HepG2 (cell line): ENCODE data around the gene CBX2. TPM values are rescaled to one million over a fixed set of nuclear protein-coding genes. Genes with fewer than 3 reads are reported as not detected.
A peak's percentile ranks its signal among the peaks of the same experiment; 100 is the strongest.

ENCODE experiments used
- ATAC-seq: fragments of 200-7000 bp; cut with Tn5 transposase; 3 replicates; pipeline ENCODE4 v1.9.1; 2020; ENCODE audit warnings: mild to moderate bottlenecking, moderate library complexity
- BruUV-seq: library from RNA; stranded (reverse); fragments of 400-500 nt; replicated peaks from 2 replicates; lab custom pipeline; 2021; lab: Mats Ljungman, UMichigan
- CTCF ChIA-PET: fragments of 300-600 bp; formaldehyde crosslinking; extraction: SDS; loops from one replicate; lab custom pipeline; 2021; ENCODE audit warnings: low total read pairs, inconsistent platforms, low intra/inter-chr PET ratio; lab: Yijun Ruan, JAX
- POLR2A ChIA-PET: fragments of 350-600 bp; sonication (Branson Sonifier 250); formaldehyde crosslinking; loops from one replicate; lab custom pipeline; 2020; ENCODE audit warnings: antibody characterized with exemption, inconsistent platforms; lab: Yijun Ruan, JAX
- DNase-seq: peaks from one replicate; pipeline ENCODE4 v3.0.0-alpha.2; 2015; ENCODE audit warnings: low spot score
- FAIRE-seq: peaks from 3 replicates; lab custom pipeline; 2011; peaks lifted over from hg19 to GRCh38; lab: Jason Lieb, UNC
- H2AFZ ChIP-seq: one replicate; pipeline ENCODE4 v1.6.1; 2011; ENCODE audit warnings: low read length, inconsistent platforms
- H3K27ac ChIP-seq: fragments of 300-600 bp; 3 replicates; pipeline ENCODE4 v1.8.0; 2011; ENCODE audit warnings: mixed run types, mild to moderate bottlenecking, mixed read lengths, low read length, inconsistent platforms; ENCODE audit not compliant: insufficient read depth; ENCODE audit errors: extremely low read length
- H3K27me3 ChIP-seq, 2 experiments: fragments of 200-600 bp in 1 of 2; 2 replicates in 1 of 2; 3 replicates in 1 of 2; pipeline versions ENCODE4 v1.6.0 to v1.8.0; 2011; ENCODE audit warnings: low read length in 2 of 2, mild to moderate bottlenecking in 2 of 2, moderate library complexity in 2 of 2, inconsistent platforms in 1 of 2; ENCODE audit not compliant: insufficient read depth in 2 of 2, control insufficient read depth in 1 of 2
- H3K36me3 ChIP-seq, 2 experiments: fragments of 200-600 bp in 1 of 2; replicated peaks in 1 of 2; 2 replicates in 1 of 2; 3 replicates in 1 of 2; pipeline versions ENCODE4 v1.5.1 to v1.8.0; 2011; ENCODE audit warnings: low read length in 2 of 2, inconsistent platforms in 1 of 2; ENCODE audit not compliant: insufficient read depth in 2 of 2, control insufficient read depth in 1 of 2
- H3K4me1 ChIP-seq: 2 replicates; pipeline ENCODE4 v1.5.1; 2012; ENCODE audit warnings: low read length, inconsistent platforms; ENCODE audit not compliant: insufficient read depth
- H3K4me2 ChIP-seq: 2 replicates; pipeline ENCODE4 v1.6.0; 2011; ENCODE audit warnings: low read depth, low read length, inconsistent platforms
- H3K4me3 ChIP-seq, 3 experiments: fragments of 200-600 bp in 1 of 3; sonication (generic), shearing (Covaris generic) in 1 of 3; replicated peaks in 1 of 3; 2 replicates each; pipeline ENCODE4 v1.5.1; 2011 to 2016; ENCODE audit warnings: low read length in 3 of 3, inconsistent platforms in 2 of 3, low read depth in 2 of 3, mild to moderate bottlenecking in 2 of 3, control low read depth in 1 of 3, mixed read lengths in 1 of 3; ENCODE audit not compliant: insufficient read depth in 1 of 3
- H3K79me2 ChIP-seq: one replicate; pipeline ENCODE4 v1.6.1; 2011; ENCODE audit warnings: low read length, inconsistent platforms; ENCODE audit not compliant: insufficient read depth
- H3K9ac ChIP-seq: 2 replicates; pipeline ENCODE4 v1.6.0; 2011; ENCODE audit warnings: mild to moderate bottlenecking, low read depth, low read length, inconsistent platforms; ENCODE audit not compliant: insufficient read depth
- H3K9me3 ChIP-seq: 2 replicates; pipeline ENCODE4 v1.5.1; 2012; ENCODE audit warnings: mild to moderate bottlenecking, low read length
- H4K20me1 ChIP-seq: 2 replicates; pipeline ENCODE4 v1.6.0; 2011; ENCODE audit warnings: inconsistent platforms, mild to moderate bottlenecking, low read length, moderate library complexity; ENCODE audit not compliant: insufficient read depth
- BATF2 ChIP-seq: sonication (generic); formaldehyde crosslinking; IDR thresholded peaks from 2 replicates; pipeline ENCODE4 v1.8.0; 2022; ENCODE audit warnings: mild to moderate bottlenecking, missing genetic modification reagents, moderate library complexity
- IKZF5 ChIP-seq: IDR thresholded peaks from 2 replicates; pipeline ENCODE4 v1.6.1; 2018; ENCODE audit warnings: missing genetic modification reagents, mild to moderate bottlenecking, missing compliant biosample characterization
- SOX13 ChIP-seq, 3 experiments: fragments of 450-650 bp in 1 of 3; sonication (generic) in 1 of 3; formaldehyde crosslinking in 1 of 3; IDR thresholded peaks in 2 of 3; conservative IDR thresholded peaks in 1 of 3; 2 replicates each; pipeline versions ENCODE4 v1.5.0 to v1.6.1; 2016 to 2020; ENCODE audit warnings: antibody characterized with exemption in 1 of 3, mild to moderate bottlenecking in 1 of 3, missing compliant biosample characterization in 1 of 3, missing genetic modification reagents in 1 of 3, moderate library complexity in 1 of 3
- ZFX ChIP-seq: sonication (generic); formaldehyde crosslinking; IDR thresholded peaks from 2 replicates; pipeline ENCODE4 v1.4.0; 2020; ENCODE audit warnings: mild to moderate bottlenecking, low read depth, missing genetic modification reagents, moderate library complexity
- ZNF263 ChIP-seq: sonication (generic); formaldehyde crosslinking; IDR thresholded peaks from 2 replicates; pipeline ENCODE4 v1.4.0; 2020; ENCODE audit warnings: missing genetic modification reagents
- ZNF672 ChIP-seq: sonication (generic); formaldehyde crosslinking; IDR thresholded peaks from 2 replicates; pipeline ENCODE4 v1.8.1; 2022; ENCODE audit warnings: missing genetic modification reagents
- WGBS: methylation state at CpG from one replicate; pipeline ENCODE4 v1.1.6; 2017; ENCODE audit warnings: low lambda C conversion rate; 5-methylcytosine and 5-hydroxymethylcytosine counted together
- in situ Hi-C: cut with HindIII; loops from 2 replicates; pipeline ENCODE4 v1.10.0; 2017; ENCODE audit warnings: low pct_unique_long_range_greater_than_20kb; ENCODE audit not compliant: extremely low pct_ligation_motif_present
- intact Hi-C: fragments of 100-400 bp; cut with micrococcal nuclease; formaldehyde crosslinking; loops from one replicate; pipeline ENCODE4 v1.10.0; 2022; ENCODE audit not compliant: unreplicated experiment
- polyA plus RNA-seq, 8 experiments: library from polyadenylated mRNA; depleted of rRNA in 3 of 8; stranded (reverse) in 7 of 8; unstranded in 1 of 8; fragments of >200 nt; fragmentation: Illumina TruSeq in 4 of 8; extraction: Trizol in 4 of 8; gene quantifications; 2 replicates each; pipeline versions ENCODE4 v1.2.1 to v1.2.3, GENCODE V29; 2011 to 2016; ENCODE audit warnings: low read depth in 4 of 8, missing spikeins in 1 of 8, mixed read lengths in 1 of 8; ENCODE audit not compliant: insufficient read depth in 1 of 8
- total RNA-seq, 5 experiments: library from RNA; depleted of rRNA; stranded (reverse); fragments of >200 nt; fragmentation: Illumina TruSeq; extraction: Trizol; gene quantifications; 2 replicates each; pipeline ENCODE4 v1.2.3, GENCODE V29; 2016; ENCODE audit warnings: low read depth in 1 of 5

Gene CBX2
- total and polyA plus RNA-seq, 2 of the 13 experiments (the other 11 are each of a cell fraction or from before 2014, with no cell fraction given), result 14.5 to 31.1 TPM

GRCh38 chr17:79826841-79827578 is 49.1 kb downstream of the CBX2 start (continued):
- no peak for TF ChIP-seq IKZF5
- no peak for TF ChIP-seq SOX13 (IDR thresholded peaks at IDR 0.05)
- TF ChIP-seq SOX13 (CRISPR knock-in tag; conservative IDR thresholded peaks at IDR 0.05 in 1 of 2, IDR thresholded peaks at IDR 0.05 in 1 of 2), result no peak
- TF ChIP-seq BATF2 (CRISPR knock-in tag), result 0 out of 2 replicates have a peak, but pooled peaks have one; percentile 71

- POLR2A ChIA-PET, result interaction anchor here (0.5 to 11.1 kb wide), 7 partner anchors 8 to 160 kb away, joined by 3 to 274 read pairs (median 5); partner anchors contain the start of genes CBX4 and CBX8
Measured at GRCh38 chr17:79829004-79829403, 51.1 kb downstream of the CBX2 start.

More at GRCh38 chr17:79829004-79829403, 51.1 kb downstream of the CBX2 start:
- no peaks in the 10 kb centered on the region for H3K79me2 ChIP-seq
- peaks cover 4% of the 10 kb centered on the region; the same call in 1 of the 2 replicates for H4K20me1 ChIP-seq
- H3K4me1 ChIP-seq, result peaks cover 90% of the 10 kb centered on the region
- CTCF ChIA-PET, result no interaction called here
- WGBS, result 75% methylated on average over 2 of the region's 2 CpGs
- TF ChIP-seq ZNF263, result peak; percentile 33; the same call in 1 of the 2 replicates
- TF ChIP-seq ZFX (CRISPR knock-in tag), result peak; percentile 18; the same call in 1 of the 2 replicates
- TF ChIP-seq ZNF672 (CRISPR knock-in tag), result no peak
- DNase-seq (no peak), ATAC-seq (no peak), FAIRE-seq (no peak)
- H3K4me3 ChIP-seq, result no peak overlapping the region
- no peak overlapping the region for H3K9ac ChIP-seq
- H3K4me2 ChIP-seq, result no peak overlapping the region
- no peaks in the 10 kb centered on the region; a peak in 1 of 5 replicates for H3K36me3 ChIP-seq
- in situ Hi-C loops, result no loop called here
- H3K27ac ChIP-seq, result no peak overlapping the region
- no peak overlapping the region for H2AFZ ChIP-seq
- no TSS peak for BruUV-seq
- no peaks in the 10 kb centered on the region for H3K9me3 ChIP-seq
- intact Hi-C loops, result no loop called here
- no peaks in the 10 kb centered on the region; a peak in 2 of 5 replicates for H3K27me3 ChIP-seq
